Activated CD8-positive, alpha-beta T cell treated with anti-CD3 and anti-CD28 coated beads for 36 hours (primary cell): Measurements from ENCODE around the gene SLC25A18. TPM values are rescaled to one million over a fixed set of nuclear protein-coding genes. Genes with fewer than 3 reads are reported as not detected.
"Not testable (repeated sequence)": the region's sequence is repeated elsewhere in the genome, so short reads cannot be mapped to it uniquely, and the experiment has no call there.

ENCODE experiments used
- ATAC-seq: fragments of 200-7000 bp; cut with Tn5 transposase; one replicate; pipeline ENCODE4 v1.10.0; 2021; ENCODE audit warnings: mild to moderate bottlenecking, moderate library complexity
- CTCF ChIA-PET: fragments of 350-600 bp; sonication (Branson Sonifier 250); formaldehyde crosslinking; loops from one replicate; lab custom pipeline; 2021; ENCODE audit warnings: antibody characterized with exemption; lab: Charles Lee
- POLR2A ChIA-PET: fragments of 350-600 bp; sonication (Branson Sonifier 250); formaldehyde crosslinking; loops from one replicate; lab custom pipeline; 2021; ENCODE audit warnings: antibody characterized with exemption; lab: Charles Lee
- DNase-seq: peaks from one replicate; pipeline ENCODE4 v3.0.0-alpha.2; 2020
- H3K27ac Mint-ChIP-seq: one replicate; pipeline ENCODE4 v1.8.0; 2021; ENCODE audit warnings: mild to moderate bottlenecking, mixed read lengths
- H3K27me3 Mint-ChIP-seq: one replicate; pipeline ENCODE4 v1.8.0; 2021; ENCODE audit warnings: mixed read lengths
- H3K36me3 Mint-ChIP-seq: one replicate; pipeline ENCODE4 v1.8.0; 2021; ENCODE audit warnings: low read depth, mixed read lengths
- H3K4me1 Mint-ChIP-seq: one replicate; pipeline ENCODE4 v1.8.0; 2021; ENCODE audit warnings: low read depth, mixed read lengths
- H3K4me3 Mint-ChIP-seq: one replicate; pipeline ENCODE4 v1.8.0; 2021; ENCODE audit warnings: mild to moderate bottlenecking, moderate library complexity, mixed read lengths
- H3K9me3 Mint-ChIP-seq: one replicate; pipeline ENCODE4 v1.8.0; 2021; ENCODE audit warnings: mixed read lengths
- intact Hi-C: fragments of 100-400 bp; cut with micrococcal nuclease; formaldehyde crosslinking; loops from one replicate; pipeline ENCODE4 v1.10.0; 2022
- total RNA-seq, 2 experiments: library from RNA; stranded (reverse); gene quantifications; one replicate each; pipeline ENCODE4 v1.2.3, GENCODE V29; 2021
- TF ChIP-seq, protein P1 (sequence below): fragments of 200-600 bp; IDR thresholded peaks from one replicate; pipeline ENCODE4 v1.8.0; 2022; ENCODE audit warnings: antibody characterized with exemption, mild to moderate bottlenecking

The SLC25A18 gene, protein sequence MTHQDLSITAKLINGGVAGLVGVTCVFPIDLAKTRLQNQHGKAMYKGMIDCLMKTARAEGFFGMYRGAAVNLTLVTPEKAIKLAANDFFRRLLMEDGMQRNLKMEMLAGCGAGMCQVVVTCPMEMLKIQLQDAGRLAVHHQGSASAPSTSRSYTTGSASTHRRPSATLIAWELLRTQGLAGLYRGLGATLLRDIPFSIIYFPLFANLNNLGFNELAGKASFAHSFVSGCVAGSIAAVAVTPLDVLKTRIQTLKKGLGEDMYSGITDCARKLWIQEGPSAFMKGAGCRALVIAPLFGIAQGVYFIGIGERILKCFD
- not detected for total RNA-seq

GRCh38 chr22:17562906-17563870 lies at the start of gene SLC25A18:
Gene SLC25A18, plus strand, starts transcription at chr22:17563498. Its CDS starts 16,447 bp downstream, at chr22:17579945.
- intact Hi-C loops: no loop called here
- Mint-ChIP-seq H3K27me3 (peaks cover 2% of the 10 kb centered on the region), H3K4me3 (no peak within 1 kb of the TSS), H3K27ac (no peak within 1 kb of the TSS), H3K4me1 (no peaks in the 10 kb centered on the region), H3K36me3 (no peaks in the 10 kb centered on the region), H3K9me3 (no peaks in the 10 kb centered on the region)
- CTCF ChIA-PET: interaction anchor here (0.6 kb wide), 1 partner anchor 54 kb away, joined by 3 read pairs; no protein-coding TSS in a partner anchor
- no peak for ATAC-seq
- POLR2A ChIA-PET: no interaction called here
- DNase-seq: no peak
- TF ChIP-seq, protein P1, sequence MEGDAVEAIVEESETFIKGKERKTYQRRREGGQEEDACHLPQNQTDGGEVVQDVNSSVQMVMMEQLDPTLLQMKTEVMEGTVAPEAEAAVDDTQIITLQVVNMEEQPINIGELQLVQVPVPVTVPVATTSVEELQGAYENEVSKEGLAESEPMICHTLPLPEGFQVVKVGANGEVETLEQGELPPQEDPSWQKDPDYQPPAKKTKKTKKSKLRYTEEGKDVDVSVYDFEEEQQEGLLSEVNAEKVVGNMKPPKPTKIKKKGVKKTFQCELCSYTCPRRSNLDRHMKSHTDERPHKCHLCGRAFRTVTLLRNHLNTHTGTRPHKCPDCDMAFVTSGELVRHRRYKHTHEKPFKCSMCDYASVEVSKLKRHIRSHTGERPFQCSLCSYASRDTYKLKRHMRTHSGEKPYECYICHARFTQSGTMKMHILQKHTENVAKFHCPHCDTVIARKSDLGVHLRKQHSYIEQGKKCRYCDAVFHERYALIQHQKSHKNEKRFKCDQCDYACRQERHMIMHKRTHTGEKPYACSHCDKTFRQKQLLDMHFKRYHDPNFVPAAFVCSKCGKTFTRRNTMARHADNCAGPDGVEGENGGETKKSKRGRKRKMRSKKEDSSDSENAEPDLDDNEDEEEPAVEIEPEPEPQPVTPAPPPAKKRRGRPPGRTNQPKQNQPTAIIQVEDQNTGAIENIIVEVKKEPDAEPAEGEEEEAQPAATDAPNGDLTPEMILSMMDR: no peak

DNA sequence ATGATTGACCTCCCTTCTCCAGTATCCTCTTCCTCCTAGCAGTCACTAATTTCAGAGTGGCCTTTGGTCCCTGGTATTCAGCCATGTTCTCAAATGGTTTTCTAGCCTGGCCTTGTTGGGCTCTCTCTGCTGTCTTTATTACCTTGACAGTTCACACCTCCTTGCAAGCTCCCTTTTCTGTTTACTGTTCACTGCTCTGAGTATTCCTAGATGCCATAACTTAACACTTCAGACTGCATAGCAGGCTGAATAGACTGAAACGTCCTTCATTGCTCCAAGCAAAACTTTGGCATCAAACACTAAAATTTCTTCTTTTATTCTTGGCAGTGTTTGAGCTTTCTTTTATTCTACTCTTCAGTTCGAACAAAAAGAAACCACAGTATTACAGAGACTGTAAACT lies 49.7 kb upstream of the SLC25A18 start:
- no peaks in the 10 kb centered on the region for H3K9me3 Mint-ChIP-seq
- H3K27me3 Mint-ChIP-seq: peaks cover 3% of the 10 kb centered on the region
- no peaks in the 10 kb centered on the region for H3K4me1 Mint-ChIP-seq
- CTCF ChIA-PET: interaction anchor here (0.7 to 1.2 kb wide), 3 partner anchors 10 to 342 kb away, joined by 3 to 4 read pairs (median 3); no protein-coding TSS in a partner anchor
- no peak overlapping the region for H3K4me3 Mint-ChIP-seq
- intact Hi-C loops: no loop called here
- TF ChIP-seq, protein P1: no peak
- H3K27ac Mint-ChIP-seq: no peak overlapping the region
- H3K36me3 Mint-ChIP-seq: no peaks in the 10 kb centered on the region
- no peak for ATAC-seq
- POLR2A ChIA-PET: no interaction called here
- DNase-seq: no peak

- TF ChIP-seq, protein P1: no peak
- H3K4me1 Mint-ChIP-seq: no peaks in the 10 kb centered on the region
- DNase-seq: no peak
- intact Hi-C loops: no loop called here
- ATAC-seq: no peak
- ChIA-PET CTCF (interaction anchor here (1.2 kb wide), 1 partner anchor 14 kb away, joined by 4 read pairs; no protein-coding TSS in a partner anchor), POLR2A (no interaction called here)
- no peak overlapping the region for H3K27ac Mint-ChIP-seq
- peaks cover 2% of the 10 kb centered on the region for H3K27me3 Mint-ChIP-seq
- H3K9me3 Mint-ChIP-seq: no peaks in the 10 kb centered on the region
- no peak overlapping the region for H3K4me3 Mint-ChIP-seq
- H3K36me3 Mint-ChIP-seq: no peaks in the 10 kb centered on the region
Observed at GRCh38 chr22:17514084-17514483, 49.2 kb upstream of the SLC25A18 start.

GRCh38 chr22:17518406-17518805 lies 44.9 kb upstream of the SLC25A18 start:
- Mint-ChIP-seq H3K9me3 (no peaks in the 10 kb centered on the region), H3K36me3 (no peaks in the 10 kb centered on the region), H3K4me3 (no peak overlapping the region), H3K27me3 (peaks cover 3% of the 10 kb centered on the region), H3K27ac (no peak overlapping the region), H3K4me1 (no peaks in the 10 kb centered on the region)
- no peak for DNase-seq
- TF ChIP-seq, protein P1: no peak
- ChIA-PET POLR2A (no interaction called here), CTCF (no interaction called here)
- no peak for ATAC-seq
- intact Hi-C loops: no loop called here

- H3K36me3 Mint-ChIP-seq, CTCF ChIA-PET, DNase-seq, H3K27ac Mint-ChIP-seq, ATAC-seq, H3K9me3 Mint-ChIP-seq, H3K4me3 Mint-ChIP-seq, H3K4me1 Mint-ChIP-seq, intact Hi-C loops, POLR2A ChIA-PET: not testable (repeated sequence)
- peaks cover 13% of the 10 kb centered on the region for H3K27me3 Mint-ChIP-seq
Observed at GRCh38 chr22:17521971-17522370, 41.3 kb upstream of the SLC25A18 start.
